Fibroblast of lung (primary cell): ENCODE data around the gene SMIM45.

Experiments
- DNase-seq, 2 donors: peaks; one replicate each; pipeline versions ENCODE4 v3.0.0 to v3.0.0-alpha.2; 2010; ENCODE audit warnings: low read depth in 2 of 2
- H2AFZ ChIP-seq: 2 replicates; pipeline ENCODE4 v1.5.1; 2012; ENCODE audit warnings: low read length, control low read depth, inconsistent platforms
- H3K27ac ChIP-seq: 2 replicates; pipeline ENCODE4 v1.5.1; 2011; ENCODE audit warnings: low read length, control low read depth; ENCODE audit not compliant: insufficient read depth
- H3K27me3 ChIP-seq: 2 replicates; pipeline ENCODE4 v1.5.1; 2011; ENCODE audit warnings: mild to moderate bottlenecking, low read length; ENCODE audit not compliant: control insufficient read depth, insufficient read depth
- H3K36me3 ChIP-seq: 2 replicates; pipeline ENCODE4 v1.5.1; 2011; ENCODE audit warnings: low read length; ENCODE audit not compliant: control insufficient read depth, insufficient read depth
- H3K4me1 ChIP-seq: 2 replicates; pipeline ENCODE4 v1.5.1; 2011; ENCODE audit warnings: low read length; ENCODE audit not compliant: control insufficient read depth, insufficient read depth; ENCODE audit errors: extremely low read depth
- H3K4me2 ChIP-seq: 2 replicates; pipeline ENCODE4 v1.5.1; 2011; ENCODE audit warnings: low read length, control low read depth; ENCODE audit not compliant: insufficient read depth; ENCODE audit errors: extremely low read depth
- H3K4me3 ChIP-seq, 4 experiments: fragments of 200-600 bp in 1 of 4; sonication (generic) in 1 of 4; replicated peaks in 1 of 4; 2 replicates each; pipeline ENCODE4 v1.5.1; 2011 to 2016; ENCODE audit warnings: low read length in 4 of 4, low read depth in 3 of 4, mild to moderate bottlenecking in 3 of 4, control low read depth in 2 of 4, inconsistent platforms in 1 of 4, mixed read lengths in 1 of 4; ENCODE audit not compliant: insufficient read depth in 1 of 4; ENCODE audit errors: control extremely low read depth in 1 of 4
- H3K79me2 ChIP-seq: 2 replicates; pipeline ENCODE4 v1.5.1; 2012; ENCODE audit warnings: mild to moderate bottlenecking, low read length, inconsistent platforms; ENCODE audit not compliant: control insufficient read depth, insufficient read depth
- H3K9ac ChIP-seq: 2 replicates; pipeline ENCODE4 v1.5.1; 2011; ENCODE audit warnings: mild to moderate bottlenecking, low read length, control low read depth; ENCODE audit not compliant: insufficient read depth
- H3K9me3 ChIP-seq: 2 replicates; pipeline ENCODE4 v1.5.1; 2012; ENCODE audit warnings: low read depth, low read length; ENCODE audit not compliant: control insufficient read depth, insufficient read depth
- H4K20me1 ChIP-seq: 2 replicates; pipeline ENCODE4 v1.5.1; 2011; ENCODE audit warnings: low read length; ENCODE audit not compliant: control insufficient read depth, insufficient read depth; ENCODE audit errors: extremely low read depth
- EZH2 ChIP-seq: IDR thresholded peaks from 2 replicates; pipeline ENCODE4 v1.5.1; 2012; ENCODE audit warnings: low read length, control low read depth, mild to moderate bottlenecking; ENCODE audit errors: missing control alignments
- TF ChIP-seq, protein P1 (sequence below), 2 donors: IDR thresholded peaks in 1 of 2; conservative IDR thresholded peaks in 1 of 2; 1 replicate in 1 of 2; 2 replicates in 1 of 2; pipeline ENCODE4 v1.5.1; 2011 to 2012; ENCODE audit warnings: low read length in 2 of 2, control low read depth in 1 of 2, inconsistent platforms in 1 of 2, low read depth in 1 of 2, mild to moderate bottlenecking in 1 of 2

Gene SMIM45

DNA sequence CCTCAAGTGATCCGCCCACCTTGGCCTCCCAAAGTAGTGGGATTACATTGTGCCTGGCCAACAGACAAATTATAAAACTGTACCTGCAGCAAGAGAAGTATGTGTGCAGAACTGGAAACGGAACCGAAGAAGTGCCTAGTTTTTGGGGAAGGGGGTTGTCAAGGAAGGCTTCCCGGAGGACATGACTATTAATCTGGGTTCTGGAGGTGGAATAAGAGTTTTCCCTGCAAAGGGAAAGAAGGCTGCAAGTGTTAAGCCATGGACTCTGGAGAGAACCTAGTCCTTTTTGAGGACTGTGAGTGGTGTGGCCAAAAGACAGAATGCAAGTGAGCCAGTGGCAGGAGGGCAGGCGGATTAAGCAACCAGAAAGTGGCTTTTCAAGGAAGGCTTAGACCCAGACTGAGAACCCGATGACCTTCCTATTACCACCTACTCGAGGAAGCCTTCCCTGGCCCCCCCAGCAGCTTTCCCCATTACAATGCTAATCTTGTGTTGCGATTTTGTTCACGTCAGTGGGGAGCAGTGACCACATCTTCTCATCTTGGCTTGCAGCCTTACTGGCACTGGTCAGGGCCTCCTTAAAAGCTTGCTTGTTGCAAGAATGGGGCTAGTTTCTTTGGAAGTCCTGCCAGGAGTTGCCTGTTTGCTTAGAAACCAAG, 11.6 kb downstream of the SMIM45 start:
- Histone ChIP-seq H3K9ac (no peak overlapping the region), H4K20me1 (no peaks in the 10 kb centered on the region), H3K4me2 (no peak overlapping the region), H3K4me1 (no peaks in the 10 kb centered on the region), H3K36me3 (no peaks in the 10 kb centered on the region), H3K27ac (no peak overlapping the region), H3K9me3 (no peaks in the 10 kb centered on the region), H3K27me3 (no peaks in the 10 kb centered on the region), H3K79me2 (no peaks in the 10 kb centered on the region), H2AFZ (no peak overlapping the region), H3K4me3 (no peak overlapping the region)
- no peak for TF ChIP-seq EZH2
- TF ChIP-seq, protein P1, sequence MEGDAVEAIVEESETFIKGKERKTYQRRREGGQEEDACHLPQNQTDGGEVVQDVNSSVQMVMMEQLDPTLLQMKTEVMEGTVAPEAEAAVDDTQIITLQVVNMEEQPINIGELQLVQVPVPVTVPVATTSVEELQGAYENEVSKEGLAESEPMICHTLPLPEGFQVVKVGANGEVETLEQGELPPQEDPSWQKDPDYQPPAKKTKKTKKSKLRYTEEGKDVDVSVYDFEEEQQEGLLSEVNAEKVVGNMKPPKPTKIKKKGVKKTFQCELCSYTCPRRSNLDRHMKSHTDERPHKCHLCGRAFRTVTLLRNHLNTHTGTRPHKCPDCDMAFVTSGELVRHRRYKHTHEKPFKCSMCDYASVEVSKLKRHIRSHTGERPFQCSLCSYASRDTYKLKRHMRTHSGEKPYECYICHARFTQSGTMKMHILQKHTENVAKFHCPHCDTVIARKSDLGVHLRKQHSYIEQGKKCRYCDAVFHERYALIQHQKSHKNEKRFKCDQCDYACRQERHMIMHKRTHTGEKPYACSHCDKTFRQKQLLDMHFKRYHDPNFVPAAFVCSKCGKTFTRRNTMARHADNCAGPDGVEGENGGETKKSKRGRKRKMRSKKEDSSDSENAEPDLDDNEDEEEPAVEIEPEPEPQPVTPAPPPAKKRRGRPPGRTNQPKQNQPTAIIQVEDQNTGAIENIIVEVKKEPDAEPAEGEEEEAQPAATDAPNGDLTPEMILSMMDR (conservative IDR thresholded peaks at IDR 0.05 in 1 of 2, IDR thresholded peaks at IDR 0.05 in 1 of 2; ENCODE audit: low read depth in 1 of 2, low read length in 2 of 2) = no peak
- peak; percentile 37 to 60 for DNase-seq

- Histone ChIP-seq H3K27me3 (no peaks in the 10 kb centered on the region), H4K20me1 (no peaks in the 10 kb centered on the region), H2AFZ (no peak overlapping the region), H3K9me3 (no peaks in the 10 kb centered on the region), H3K4me3 (no peak overlapping the region), H3K36me3 (no peaks in the 10 kb centered on the region), H3K4me2 (no peak overlapping the region), H3K4me1 (no peaks in the 10 kb centered on the region), H3K9ac (no peak overlapping the region), H3K79me2 (no peaks in the 10 kb centered on the region), H3K27ac (no peak overlapping the region)
- no peak for DNase-seq
- no peak for TF ChIP-seq EZH2
- TF ChIP-seq, protein P1 (conservative IDR thresholded peaks at IDR 0.05 in 1 of 2, IDR thresholded peaks at IDR 0.05 in 1 of 2; ENCODE audit: low read depth in 1 of 2, low read length in 2 of 2) = no peak
Measured at GRCh38 chr22:41964112-41964491, 12.2 kb downstream of the SMIM45 start.

DNA sequence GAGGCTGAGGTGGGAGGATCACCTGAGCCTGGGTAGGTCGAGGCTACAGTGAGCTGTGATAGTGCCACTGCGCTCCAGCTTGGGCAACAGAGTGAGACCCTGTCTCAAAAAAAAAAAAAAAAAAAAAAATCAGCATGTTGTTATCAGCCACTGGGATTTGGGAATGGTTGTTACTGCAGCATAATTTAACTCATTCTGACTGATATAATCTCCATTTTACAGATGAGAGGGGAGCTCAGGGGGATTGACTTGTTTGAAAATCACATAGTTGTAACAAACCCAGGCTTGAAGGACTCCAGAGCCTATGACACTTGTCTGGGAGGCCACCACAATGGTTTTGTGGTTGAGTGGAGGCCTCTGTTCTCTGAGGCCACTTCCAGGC, 14.3 kb downstream of the SMIM45 start:
- Histone ChIP-seq H3K4me2 (no peak overlapping the region), H2AFZ (no peak overlapping the region), H3K9me3 (no peaks in the 10 kb centered on the region), H3K79me2 (no peaks in the 10 kb centered on the region), H3K9ac (no peak overlapping the region), H3K36me3 (no peaks in the 10 kb centered on the region), H3K27ac (no peak overlapping the region), H4K20me1 (no peaks in the 10 kb centered on the region), H3K27me3 (no peaks in the 10 kb centered on the region), H3K4me3 (no peak overlapping the region), H3K4me1 (no peaks in the 10 kb centered on the region)
- no peak for DNase-seq
- TF ChIP-seq, protein P1 (conservative IDR thresholded peaks at IDR 0.05 in 1 of 2, IDR thresholded peaks at IDR 0.05 in 1 of 2; ENCODE audit: low read depth in 1 of 2, low read length in 2 of 2) = no peak
